Upper lobe of left lung (tissue), 6 donors: ENCODE measurements around the gene ST3GAL4. TPM values are rescaled to one million over a fixed set of nuclear protein-coding genes. Genes with fewer than 3 reads are reported as not detected.
"Not testable (repeated sequence)": the region's sequence is repeated elsewhere in the genome, so short reads cannot be mapped to it uniquely, and the experiment has no call there.

Experiments
- ATAC-seq, 2 donors: fragments of 200-7000 bp; cut with Tn5 transposase; one replicate each; pipeline ENCODE4 v1.9.1; 2022; ENCODE audit warnings: mild to moderate bottlenecking in 2 of 2, moderate library complexity in 2 of 2; ENCODE audit not compliant: low FRiP score in 2 of 2
- DNase-seq, 2 donors: peaks; one replicate each; pipeline ENCODE4 v3.0.0-alpha.2; 2019 to 2020
- H3K27ac ChIP-seq, 4 donors: fragments of 200-600 bp; sonication (generic); one replicate each; pipeline ENCODE4 v1.5.1; 2016 to 2019
- H3K27me3 ChIP-seq, 4 donors: fragments of 200-600 bp; sonication (generic); one replicate each; pipeline ENCODE4 v1.5.1; 2017 to 2019
- H3K36me3 ChIP-seq, 4 donors: fragments of 200-600 bp; sonication (generic); one replicate each; pipeline ENCODE4 v1.5.1; 2016 to 2019
- H3K4me1 ChIP-seq, 4 donors: fragments of 200-600 bp; sonication (generic); one replicate each; pipeline ENCODE4 v1.5.1; 2018 to 2019
- H3K4me3 ChIP-seq, 4 donors: fragments of 200-600 bp; sonication (generic); one replicate each; pipeline ENCODE4 v1.5.1; 2017 to 2019; ENCODE audit warnings: mild to moderate bottlenecking in 2 of 4, moderate library complexity in 1 of 4
- H3K9me3 ChIP-seq, 4 donors: fragments of 200-600 bp; sonication (generic); one replicate each; pipeline ENCODE4 v1.5.1; 2018 to 2019
- CTCF ChIP-seq, 6 experiments: fragments of 450-650 bp in 4 of 6; fragments of 200-600 bp in 2 of 6; sonication (generic) in 2 of 6; IDR thresholded peaks; one replicate each; pipeline ENCODE4 v1.5.1; 2016 to 2019; ENCODE audit warnings: antibody characterized with exemption in 6 of 6
- EP300 ChIP-seq, 4 donors: sonication (generic); formaldehyde crosslinking; IDR thresholded peaks; one replicate each; pipeline ENCODE4 v1.5.1; 2017; ENCODE audit warnings: antibody characterized with exemption in 4 of 4, control low read depth in 2 of 4
- POLR2A ChIP-seq, 4 donors: fragments of 450-650 bp; IDR thresholded peaks; one replicate each; pipeline ENCODE4 v1.5.1; 2016 to 2017; ENCODE audit warnings: antibody characterized with exemption in 4 of 4, mild to moderate bottlenecking in 2 of 4
- POLR2AphosphoS5 ChIP-seq, 2 donors: sonication (generic); formaldehyde crosslinking; IDR thresholded peaks; one replicate each; pipeline ENCODE4 v1.5.1; 2017; ENCODE audit warnings: antibody characterized with exemption in 2 of 2
- WGBS, 2 donors: methylation state at CpG; one replicate each; pipeline ENCODE4 v1.1.5; 2017 to 2018; 5-methylcytosine and 5-hydroxymethylcytosine counted together
- total RNA-seq, 6 donors: library from RNA; depleted of rRNA in 4 of 6; stranded (reverse); fragments of >200 nt in 4 of 6; gene quantifications; one replicate each; pipeline versions ENCODE4 v1.1.0 to v1.2.1, GENCODE V29; 2016 to 2021
- donor health status: DM: no; HTN: no; CAD: no; lungs with moderate emphysema.
- donor health status: DM: no; HTN: yes; CAD: no; lungs with severe emphysema.

Gene ST3GAL4
- total RNA-seq, 6 donors from 2014 or later = 20.6 to 47.9 (median 34.0) TPM

GRCh38 chr11:126393143-126393542 lies 37.7 kb downstream of the ST3GAL4 start:
- Histone ChIP-seq H3K27ac (no peak overlapping the region), H3K9me3 (no peaks in the 10 kb centered on the region), H3K4me1 (peaks cover 0 to 16% (median 5%) of the 10 kb centered on the region in 4 donors), H3K27me3 (no peaks in the 10 kb centered on the region), H3K4me3 (no peak overlapping the region), H3K36me3 (no peaks in the 10 kb centered on the region)
- WGBS, 2 donors = 85 to 90% methylated on average over 5 of the region's 5 CpGs
- no peak for TF ChIP-seq POLR2AphosphoS5 (IDR thresholded peaks at IDR 0.05)
- TF ChIP-seq POLR2A (IDR thresholded peaks at IDR 0.05) = no peak
- no peak for TF ChIP-seq EP300 (IDR thresholded peaks at IDR 0.05)
- no peak for TF ChIP-seq CTCF (IDR thresholded peaks at IDR 0.05)
- ATAC-seq = no peak
- no peak for DNase-seq

- WGBS, 2 donors = 95% methylated on average over 1 to 3 of the region's 3 CpGs
Observed at GRCh38 chr11:126394036-126394435, 38.5 kb downstream of the ST3GAL4 start.

GRCh38 chr11:126394634-126395072 lies 39.2 kb downstream of the ST3GAL4 start:
- H3K27ac ChIP-seq, DNase-seq, H3K36me3 ChIP-seq, H3K9me3 ChIP-seq, H3K27me3 ChIP-seq, H3K4me3 ChIP-seq: not testable (repeated sequence)
- WGBS, 2 donors = 46 to 70% methylated on average over 4 to 5 of the region's 7 CpGs
- H3K4me1 ChIP-seq = peaks cover 0 to 16% (median 5%) of the 10 kb centered on the region in 4 donors
- peak in 1 of 2 donors; percentile 7 for ATAC-seq

More at GRCh38 chr11:126394036-126394435, 38.5 kb downstream of the ST3GAL4 start:
- H3K27me3 ChIP-seq = no peaks in the 10 kb centered on the region
- H3K4me1 ChIP-seq = peaks cover 0 to 16% (median 5%) of the 10 kb centered on the region in 4 donors
- H3K27ac ChIP-seq = no peak overlapping the region
- no peak overlapping the region for H3K4me3 ChIP-seq
- ATAC-seq (no peak), DNase-seq (no peak)
- TF ChIP-seq CTCF (IDR thresholded peaks at IDR 0.05) (no peak), POLR2A (IDR thresholded peaks at IDR 0.05) (no peak), EP300 (IDR thresholded peaks at IDR 0.05) (no peak), POLR2AphosphoS5 (IDR thresholded peaks at IDR 0.05) (no peak)
- no peaks in the 10 kb centered on the region for H3K9me3 ChIP-seq
- no peaks in the 10 kb centered on the region for H3K36me3 ChIP-seq

- peaks cover 0 to 16% (median 5%) of the 10 kb centered on the region in 4 donors for H3K4me1 ChIP-seq
- not testable (repeated sequence) for DNase-seq, H3K9me3 ChIP-seq, H3K4me3 ChIP-seq, H3K36me3 ChIP-seq, H3K27me3 ChIP-seq, H3K27ac ChIP-seq
- 86 to 89% methylated on average over 6 to 10 of the region's 13 CpGs for WGBS, 2 donors
- ATAC-seq = peak; percentile 8 to 85
Observed at GRCh38 chr11:126395784-126396183, 40.3 kb downstream of the ST3GAL4 start.

- peak in 1 of 2 donors; percentile 30 for ATAC-seq
- H3K36me3 ChIP-seq, DNase-seq, H3K27me3 ChIP-seq, H3K4me3 ChIP-seq, H3K27ac ChIP-seq, H3K9me3 ChIP-seq: not testable (repeated sequence)
- peaks cover 0 to 16% (median 5%) of the 10 kb centered on the region in 4 donors for H3K4me1 ChIP-seq
- 86 to 96% methylated on average over 15 of the region's 15 CpGs for WGBS, 2 donors
Observed at GRCh38 chr11:126396266-126396665, 40.8 kb downstream of the ST3GAL4 start.

- Histone ChIP-seq H3K36me3 (no peaks in the 10 kb centered on the region), H3K9me3 (no peaks in the 10 kb centered on the region), H3K27me3 (no peaks in the 10 kb centered on the region), H3K4me3 (no peak overlapping the region), H3K27ac (no peak overlapping the region), H3K4me1 (peaks cover 0 to 10% (median 5%) of the 10 kb centered on the region in 4 donors)
- ATAC-seq (no peak), DNase-seq (no peak)
- WGBS, 2 donors = 84 to 87% methylated on average over 4 of the region's 4 CpGs
- no peak for TF ChIP-seq POLR2AphosphoS5 (IDR thresholded peaks at IDR 0.05)
- TF ChIP-seq EP300 (IDR thresholded peaks at IDR 0.05) = no peak
- no peak for TF ChIP-seq CTCF (IDR thresholded peaks at IDR 0.05)
- no peak for TF ChIP-seq POLR2A (IDR thresholded peaks at IDR 0.05)
Observed at GRCh38 chr11:126396965-126397364, 41.5 kb downstream of the ST3GAL4 start.
